Kidney epithelial cell (primary cell): ENCODE data around the gene PKD1L1. TPM values are rescaled to one million over a fixed set of nuclear protein-coding genes. Genes with fewer than 3 reads are reported as not detected.

Source experiments
- DNase-seq: peaks from one replicate; pipeline ENCODE4 v3.0.0-alpha.2; 2010; ENCODE audit warnings: low read depth
- H3K27me3 ChIP-seq: 2 replicates; pipeline ENCODE4 v1.6.0; 2011; ENCODE audit warnings: low read length; ENCODE audit not compliant: control insufficient read depth, insufficient read depth
- H3K36me3 ChIP-seq: 2 replicates; pipeline ENCODE4 v1.5.1; 2011; ENCODE audit warnings: low read length; ENCODE audit not compliant: control insufficient read depth, insufficient read depth
- H3K4me3 ChIP-seq: 2 replicates; pipeline ENCODE4 v1.5.1; 2011; ENCODE audit warnings: low read depth, mild to moderate bottlenecking, control low read depth, low read length
- CTCF ChIP-seq: IDR thresholded peaks from 2 replicates; pipeline ENCODE4 v1.5.1; 2011; ENCODE audit warnings: mild to moderate bottlenecking, moderate library complexity, low read length, control low read depth, inconsistent platforms; ENCODE audit not compliant: insufficient read depth, poor library complexity, severe bottlenecking
- total RNA-seq: library from RNA; depleted of rRNA; stranded (reverse); fragments of >200 nt; gene quantifications from 2 replicates; pipeline ENCODE4 v1.2.3, GENCODE V29; 2015

PKD1L1 gene
- total RNA-seq, 1 donor from 2014 or later: 0.08 TPM

GRCh38 chr7:47885987-47886811 is 62.1 kb downstream of the PKD1L1 start:
- no peaks in the 10 kb centered on the region for H3K36me3 ChIP-seq
- DNase-seq: no peak
- TF ChIP-seq CTCF: no peak
- no peak overlapping the region for H3K4me3 ChIP-seq
- peaks cover 3% of the 10 kb centered on the region for H3K27me3 ChIP-seq

- TF ChIP-seq CTCF: no peak
- H3K27me3 ChIP-seq: peaks cover 3% of the 10 kb centered on the region
Measured at GRCh38 chr7:47885309-47885986, 62.8 kb downstream of the PKD1L1 start.

GRCh38 chr7:47884675-47885074 is 63.6 kb downstream of the PKD1L1 start:
- TF ChIP-seq CTCF: no peak
- Histone ChIP-seq H3K27me3 (peaks cover 3% of the 10 kb centered on the region), H3K36me3 (no peaks in the 10 kb centered on the region), H3K4me3 (no peak overlapping the region)
- DNase-seq: no peak

More at GRCh38 chr7:47885309-47885986, 62.8 kb downstream of the PKD1L1 start:
- Histone ChIP-seq H3K4me3 (no peak overlapping the region), H3K36me3 (no peaks in the 10 kb centered on the region)
- no peak for DNase-seq

GRCh38 chr7:47882635-47883034 is 65.6 kb downstream of the PKD1L1 start:
- Histone ChIP-seq H3K4me3 (no peak overlapping the region), H3K36me3 (no peaks in the 10 kb centered on the region), H3K27me3 (peaks cover 3% of the 10 kb centered on the region)
- DNase-seq: no peak
- no peak for TF ChIP-seq CTCF

GRCh38 chr7:47881256-47881655 is 67.0 kb downstream of the PKD1L1 start:
- TF ChIP-seq CTCF: no peak
- no peaks in the 10 kb centered on the region for H3K36me3 ChIP-seq
- DNase-seq: no peak
- peaks cover 3% of the 10 kb centered on the region for H3K27me3 ChIP-seq
- no peak overlapping the region for H3K4me3 ChIP-seq
